GM18517 (cell line): ENCODE data around the gene ESPN.
"Not testable (repeated sequence)": the region's sequence is repeated elsewhere in the genome, so short reads cannot be mapped to it uniquely, and the experiment has no call there.

Experiments used
- ATAC-seq: cut with Tn5 transposase; IDR thresholded peaks from one replicate; pipeline ENCODE4 v1.9.1; 2021; ENCODE audit warnings: mild to moderate bottlenecking, moderate library complexity; ENCODE audit not compliant: unreplicated experiment

Gene ESPN

GRCh38 chr1:6427441-6428390, 3.1 kb downstream of the ESPN start:
- no peak for ATAC-seq

DNA sequence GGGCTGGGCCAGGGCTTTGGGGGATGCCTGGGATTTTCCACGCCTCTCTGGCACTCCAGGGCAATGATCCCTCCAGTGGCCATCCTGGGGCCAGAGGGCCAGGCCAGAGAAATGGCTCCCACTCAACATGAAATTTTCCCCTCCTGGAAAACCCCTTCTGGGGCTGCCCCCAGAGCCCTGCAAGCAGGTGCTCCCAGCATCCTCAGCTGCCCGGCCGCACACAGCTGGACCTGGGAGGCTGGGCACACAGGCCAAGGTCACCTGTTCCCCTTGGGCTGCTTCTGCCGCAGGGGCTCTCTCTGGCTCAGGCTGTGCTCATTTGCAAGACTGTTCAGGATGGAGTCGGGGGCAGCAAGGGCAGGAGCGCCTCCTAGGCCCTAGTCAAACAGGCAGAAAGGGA, 3.9 kb downstream of the ESPN start:
- ATAC-seq = not testable (repeated sequence)

- not testable (repeated sequence) for ATAC-seq
Measured at GRCh38 chr1:6429660-6430411, 5.3 kb downstream of the ESPN start.

- ATAC-seq = not testable (repeated sequence)
Measured at GRCh38 chr1:6431645-6432579, 7.3 kb downstream of the ESPN start.

- ATAC-seq = no peak
Measured at GRCh38 chr1:6434186-6434585, 9.6 kb downstream of the ESPN start.

GRCh38 chr1:6435129-6435528, 10.6 kb downstream of the ESPN start:
- no peak for ATAC-seq

- no peak for ATAC-seq
Measured at GRCh38 chr1:6435547-6435946, 11.0 kb downstream of the ESPN start.

DNA sequence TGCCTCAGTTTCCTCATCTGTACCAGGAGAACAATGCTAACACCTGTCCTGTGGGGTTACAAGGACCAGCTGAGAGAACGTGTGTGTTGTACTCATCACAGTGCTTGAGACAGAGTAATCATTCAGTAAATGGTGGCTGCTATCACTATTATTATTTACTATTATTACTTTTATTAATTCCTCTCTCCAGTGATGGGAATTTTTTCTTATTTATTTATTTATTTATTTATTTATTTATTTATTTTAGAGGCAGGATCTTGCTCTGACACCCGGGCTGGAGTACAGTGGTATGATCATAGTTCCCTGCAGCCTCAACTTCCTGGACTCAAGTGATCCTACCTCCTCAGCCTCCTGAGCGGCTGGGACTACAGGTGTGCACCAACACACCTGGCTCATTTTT, 11.7 kb downstream of the ESPN start:
- ATAC-seq = not testable (repeated sequence)

DNA sequence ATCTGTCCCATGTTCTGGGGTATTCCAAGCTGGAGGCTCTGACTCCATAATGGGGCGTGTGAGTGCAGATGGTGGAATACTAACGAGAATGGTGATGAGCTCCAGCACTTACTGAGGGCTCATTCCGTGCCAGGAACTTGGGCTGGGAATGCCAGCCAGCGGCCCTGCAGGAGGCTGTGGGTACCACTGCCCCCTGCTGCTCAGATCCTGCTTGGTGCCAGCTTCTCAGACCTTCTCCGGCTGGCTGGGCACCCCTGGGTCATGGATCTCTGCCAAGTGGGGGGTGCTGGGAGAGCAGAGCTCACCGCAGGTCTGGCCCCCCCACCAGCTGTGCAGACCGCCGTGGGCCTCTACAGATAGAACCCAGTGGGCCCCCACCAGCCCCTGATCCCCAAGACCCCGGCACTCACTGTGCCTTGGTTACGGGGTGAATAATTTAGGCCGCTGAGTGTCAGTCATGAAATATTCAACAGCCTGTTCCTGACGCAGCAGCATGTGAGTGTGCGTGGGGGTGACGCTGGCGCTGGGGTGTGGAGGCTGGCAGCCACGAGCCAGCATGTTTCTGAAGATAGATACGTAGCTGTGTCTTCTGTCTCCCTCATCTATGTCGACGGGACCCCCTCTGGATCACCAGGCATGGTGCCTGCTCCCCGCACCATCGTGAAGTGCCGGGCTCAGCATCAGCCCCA, 12.6 kb downstream of the ESPN start:
- not testable (repeated sequence) for ATAC-seq

- ATAC-seq = no peak
Measured at GRCh38 chr1:6438047-6438525, 13.5 kb downstream of the ESPN start.

DNA sequence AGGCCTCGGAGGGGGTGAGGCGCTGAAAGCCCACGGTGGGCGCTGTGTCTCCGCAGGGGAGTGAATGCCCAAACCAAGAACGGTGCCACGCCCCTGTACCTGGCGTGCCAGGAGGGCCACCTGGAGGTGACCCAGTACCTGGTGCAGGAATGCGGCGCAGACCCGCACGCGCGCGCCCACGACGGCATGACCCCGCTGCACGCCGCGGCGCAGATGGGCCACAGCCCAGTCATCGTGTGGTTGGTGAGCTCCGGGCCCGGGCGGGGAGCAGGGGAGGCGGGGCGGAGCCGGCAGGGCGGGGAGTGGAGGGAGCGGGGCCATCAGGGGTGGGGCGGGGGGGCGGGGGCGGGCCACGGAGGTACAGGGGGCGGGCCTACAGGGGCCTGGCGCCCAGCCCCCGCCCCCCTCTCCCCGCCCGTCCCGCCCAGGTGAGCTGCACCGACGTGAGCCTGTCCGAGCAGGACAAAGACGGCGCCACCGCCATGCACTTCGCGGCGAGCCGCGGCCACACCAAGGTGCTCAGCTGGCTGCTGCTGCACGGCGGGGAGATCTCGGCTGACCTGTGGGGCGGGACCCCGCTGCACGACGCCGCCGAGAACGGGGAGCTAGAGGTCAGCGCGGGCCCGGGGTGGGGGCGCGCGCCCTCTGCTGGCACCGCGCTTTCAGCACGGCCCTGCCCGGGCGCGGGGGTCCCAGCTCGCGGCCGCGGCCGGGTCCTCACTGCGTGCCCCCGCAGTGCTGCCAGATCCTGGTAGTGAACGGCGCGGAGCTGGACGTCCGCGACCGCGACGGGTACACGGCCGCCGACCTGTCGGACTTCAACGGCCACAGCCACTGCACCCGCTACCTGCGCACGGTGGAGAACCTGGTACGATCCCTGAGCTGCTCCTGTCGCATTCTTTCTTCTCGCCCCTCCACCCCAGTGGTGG, 15.9 kb downstream of the ESPN start:
- ATAC-seq = no peak

DNA sequence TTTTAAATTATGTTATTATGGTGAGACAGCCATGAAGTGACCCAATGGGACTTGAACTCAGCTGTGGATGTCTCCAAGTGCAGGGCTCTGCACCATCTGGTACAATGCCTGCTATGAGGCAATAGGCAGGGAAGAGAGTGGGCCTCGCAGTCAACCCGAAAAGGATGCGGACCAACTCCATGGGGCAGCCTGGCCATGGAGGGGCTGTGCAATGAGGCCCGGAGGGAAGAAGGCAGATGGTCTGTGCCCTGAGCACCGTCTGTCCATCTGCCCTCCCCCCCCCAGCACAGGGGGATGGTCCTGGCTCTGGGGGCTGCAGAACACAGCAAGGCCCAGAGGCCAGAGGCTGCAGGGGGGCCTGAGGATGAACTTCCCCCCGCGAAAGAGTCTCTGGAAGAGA, 17.0 kb downstream of the ESPN start:
- no peak for ATAC-seq

DNA sequence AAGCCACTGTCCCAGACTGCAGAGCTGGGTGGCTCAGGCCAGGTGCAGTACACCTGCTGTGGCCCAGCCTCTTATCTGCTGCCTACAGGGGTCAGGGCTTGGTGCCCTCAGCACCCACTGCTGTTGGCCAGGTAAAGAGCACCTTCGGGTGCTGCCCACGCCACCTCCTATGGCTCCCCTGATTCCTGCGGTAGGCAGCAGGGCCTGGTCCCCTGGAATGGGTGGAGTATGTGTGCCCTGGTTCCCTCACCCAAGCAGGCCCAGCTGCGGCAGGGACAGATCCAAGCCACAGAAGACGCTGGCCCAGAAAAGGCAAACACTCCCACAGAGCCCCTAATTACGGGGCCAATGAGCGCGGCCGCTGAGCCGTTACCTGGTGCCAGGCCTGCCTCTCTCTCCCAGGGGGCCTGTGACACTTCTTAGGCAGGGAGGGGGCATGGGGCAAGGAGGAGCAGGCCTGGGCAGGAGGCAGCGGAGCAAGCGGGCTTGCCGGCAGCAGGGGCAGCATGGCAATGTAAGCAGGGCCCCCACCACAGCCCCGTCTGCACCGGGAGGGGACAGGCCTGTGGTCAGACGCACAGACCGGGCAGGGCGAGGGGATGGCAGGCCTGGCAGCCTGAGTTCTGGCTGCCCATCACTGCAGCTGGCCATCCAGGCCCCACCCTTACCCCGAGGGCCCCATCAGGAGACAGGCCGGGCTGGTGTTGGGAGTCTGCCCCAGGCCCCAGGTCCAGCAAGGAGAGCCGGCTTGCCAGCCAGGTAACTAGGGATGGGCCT, 19.0 kb downstream of the ESPN start:
- ATAC-seq = no peak

GRCh38 chr1:6444377-6444776, 19.8 kb downstream of the ESPN start:
- no peak for ATAC-seq

- no peak for ATAC-seq
Measured at GRCh38 chr1:6445062-6445763, 20.6 kb downstream of the ESPN start.

DNA sequence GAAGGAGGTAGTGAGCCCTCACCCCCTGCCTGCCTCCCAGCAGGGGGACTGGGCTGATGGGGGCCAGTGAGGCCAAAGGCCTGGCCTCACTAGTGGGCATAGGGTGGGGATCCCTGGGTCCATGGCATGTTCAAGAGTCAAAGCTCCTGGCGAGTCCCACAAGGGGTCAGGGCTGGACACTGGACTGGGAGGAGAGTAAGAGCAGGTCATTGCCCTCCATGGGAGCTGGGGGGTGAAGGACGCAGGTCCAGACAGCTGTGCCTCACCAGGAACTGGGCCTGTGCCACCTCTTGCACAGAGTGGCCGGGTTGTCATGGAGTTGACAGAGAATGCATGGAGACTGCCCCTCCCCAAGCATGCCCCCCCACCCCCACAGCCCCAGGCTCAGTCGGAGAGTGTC, 21.4 kb downstream of the ESPN start:
- ATAC-seq = not testable (repeated sequence)

DNA sequence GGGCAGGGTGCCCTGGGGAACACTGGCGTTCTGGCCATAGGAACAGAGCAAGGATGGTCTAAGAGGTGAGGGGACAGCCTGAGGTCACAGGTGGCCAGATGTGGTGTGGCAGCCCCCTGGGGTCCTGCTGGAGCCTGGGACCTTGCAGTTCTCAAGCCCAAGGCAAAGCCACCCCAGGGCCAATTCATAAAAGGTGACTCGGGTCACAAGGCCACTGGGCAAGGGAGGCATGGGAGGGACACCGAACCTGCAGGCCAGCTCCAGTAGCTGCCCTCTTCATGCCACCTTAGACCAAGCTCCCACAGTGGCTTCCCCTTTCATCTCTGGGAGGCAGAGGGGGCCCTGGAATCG, 22.1 kb downstream of the ESPN start:
- no peak for ATAC-seq
